Measurements from ENCODE around the gene HOXA7.

Gene HOXA7

DNA sequence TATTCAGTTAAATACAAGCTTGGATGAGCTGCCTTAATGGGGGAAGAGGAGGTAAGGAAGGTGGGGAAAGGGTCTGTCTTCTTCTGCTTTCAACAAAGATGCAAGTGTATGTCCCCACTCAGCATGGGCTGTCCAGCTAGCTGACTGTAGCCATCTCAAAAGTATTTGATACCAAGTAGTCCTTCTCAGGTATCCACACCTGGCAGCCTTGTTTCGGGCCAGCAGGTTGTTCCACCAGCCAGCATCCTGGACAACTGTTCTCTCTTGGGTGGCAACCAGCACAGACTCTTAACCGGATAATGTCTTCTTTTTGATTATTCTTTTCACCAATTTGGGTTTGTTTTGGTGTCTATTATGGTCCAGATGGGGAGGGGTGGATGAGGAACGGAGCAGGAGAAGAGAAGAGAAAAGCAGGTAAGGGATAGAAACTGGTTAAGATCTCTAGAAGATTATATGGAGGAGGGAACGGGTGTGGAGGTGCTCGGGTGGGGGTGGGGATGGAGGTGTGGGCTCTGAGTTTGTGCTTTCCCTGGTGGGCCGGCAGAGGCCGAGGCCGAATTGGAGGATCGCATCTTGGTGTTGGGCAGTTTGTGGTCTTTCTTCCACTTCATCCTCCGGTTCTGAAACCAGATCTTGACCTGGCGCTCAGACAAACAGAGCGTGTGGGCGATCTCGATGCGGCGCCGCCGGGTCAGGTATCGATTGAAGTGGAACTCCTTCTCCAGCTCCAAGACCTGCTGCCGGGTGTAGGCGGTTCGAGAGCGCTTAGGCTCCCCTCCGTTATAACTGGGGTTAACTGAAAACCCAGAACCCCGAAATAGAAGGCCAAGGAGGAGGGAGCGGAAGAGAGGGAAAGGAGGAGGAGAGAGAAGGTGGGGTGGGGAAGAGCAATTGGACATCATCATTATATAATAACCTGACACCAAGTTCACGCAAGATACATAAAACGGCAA is 27.4 kb downstream of the HOXA7 start:
- H3K9me3 Mint-ChIP-seq, result no peaks in the 10 kb centered on the region
- H3K4me3 Mint-ChIP-seq, result no peak overlapping the region
- H3K27me3 Mint-ChIP-seq, result peaks cover 83% of the 10 kb centered on the region
- H3K36me3 Mint-ChIP-seq (ENCODE audit: low read depth), result no peaks in the 10 kb centered on the region
- no peak overlapping the region for H3K27ac Mint-ChIP-seq
- peaks cover 8% of the 10 kb centered on the region for H3K4me1 Mint-ChIP-seq (ENCODE audit: low read depth)
- DNase-seq, result no peak

DNA sequence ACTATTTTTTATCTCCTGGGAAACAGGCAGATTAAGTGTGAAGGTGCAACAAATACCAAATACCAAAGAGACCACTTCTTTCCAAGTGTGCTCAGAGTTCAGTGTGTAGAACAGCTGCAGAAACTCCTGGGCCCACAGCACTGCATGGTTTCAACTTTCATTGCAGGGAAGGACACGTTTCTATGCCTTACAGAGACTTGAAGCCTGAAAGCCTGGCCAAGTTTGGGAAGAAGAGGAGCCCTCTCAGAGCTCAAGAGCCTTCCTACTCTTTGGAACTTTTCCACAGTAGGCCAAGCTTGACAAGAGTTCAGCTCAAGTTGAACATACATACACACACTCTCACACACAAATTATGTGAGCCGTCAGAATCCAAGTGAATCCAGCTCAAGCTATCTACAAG is 28.4 kb downstream of the HOXA7 start:
- no peak for DNase-seq
- Mint-ChIP-seq H3K27me3 (peaks cover 78% of the 10 kb centered on the region), H3K27ac (no peak overlapping the region), H3K4me3 (no peak overlapping the region), H3K9me3 (no peaks in the 10 kb centered on the region), H3K36me3 (ENCODE audit: low read depth) (no peaks in the 10 kb centered on the region), H3K4me1 (ENCODE audit: low read depth) (peaks cover 3% of the 10 kb centered on the region)

DNA sequence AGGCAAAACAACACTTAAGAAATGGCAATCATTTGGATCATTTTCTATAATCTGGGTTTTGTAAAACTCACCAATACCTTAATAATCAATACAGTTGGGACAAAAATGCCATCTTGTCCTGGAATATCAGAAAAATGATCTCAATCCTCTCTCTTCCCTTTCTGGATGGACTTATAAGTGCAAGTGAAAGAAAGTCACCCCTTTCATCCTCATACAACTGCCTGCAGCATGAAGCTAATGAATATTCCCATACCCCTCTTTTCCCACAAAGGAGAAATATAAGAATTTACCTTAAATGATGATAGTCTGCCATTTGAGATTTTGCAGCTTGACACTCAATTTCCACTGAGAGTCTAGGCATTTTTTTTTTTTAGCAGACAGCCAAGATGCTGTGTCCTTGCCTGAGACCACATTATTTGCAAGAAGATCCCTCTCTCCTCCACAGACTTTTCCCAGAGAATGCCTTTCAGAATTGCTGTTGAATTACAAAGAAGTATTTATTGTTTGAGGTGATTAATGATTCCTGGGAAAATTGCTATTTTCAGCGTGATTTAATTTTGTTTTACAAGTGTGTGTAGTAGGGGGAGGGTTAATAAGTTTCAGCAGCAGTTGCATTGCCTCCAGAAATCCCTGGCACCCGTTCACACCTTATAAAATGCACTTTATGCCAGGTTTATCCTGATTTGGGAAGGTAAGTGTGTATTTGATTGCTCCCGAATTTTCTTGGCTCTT is 29.7 kb downstream of the HOXA7 start:
- peaks cover 67% of the 10 kb centered on the region for H3K27me3 Mint-ChIP-seq

GRCh38 chr7:27125986-27126394 is 30.5 kb downstream of the HOXA7 start:
- no peak overlapping the region for H3K4me3 Mint-ChIP-seq
- no peaks in the 10 kb centered on the region for H3K36me3 Mint-ChIP-seq (ENCODE audit: low read depth)
- no peak for DNase-seq
- no peak overlapping the region for H3K27ac Mint-ChIP-seq
- no peaks in the 10 kb centered on the region for H3K9me3 Mint-ChIP-seq
- H3K4me1 Mint-ChIP-seq (ENCODE audit: low read depth), result no peaks in the 10 kb centered on the region
- peaks cover 60% of the 10 kb centered on the region for H3K27me3 Mint-ChIP-seq

More for the DNA sequence above, 29.7 kb downstream of the HOXA7 start:
- Mint-ChIP-seq H3K4me3 (no peak overlapping the region), H3K36me3 (ENCODE audit: low read depth) (no peaks in the 10 kb centered on the region), H3K4me1 (ENCODE audit: low read depth) (peaks cover 3% of the 10 kb centered on the region), H3K9me3 (no peaks in the 10 kb centered on the region), H3K27ac (no peak overlapping the region)
- DNase-seq, result no peak

DNA sequence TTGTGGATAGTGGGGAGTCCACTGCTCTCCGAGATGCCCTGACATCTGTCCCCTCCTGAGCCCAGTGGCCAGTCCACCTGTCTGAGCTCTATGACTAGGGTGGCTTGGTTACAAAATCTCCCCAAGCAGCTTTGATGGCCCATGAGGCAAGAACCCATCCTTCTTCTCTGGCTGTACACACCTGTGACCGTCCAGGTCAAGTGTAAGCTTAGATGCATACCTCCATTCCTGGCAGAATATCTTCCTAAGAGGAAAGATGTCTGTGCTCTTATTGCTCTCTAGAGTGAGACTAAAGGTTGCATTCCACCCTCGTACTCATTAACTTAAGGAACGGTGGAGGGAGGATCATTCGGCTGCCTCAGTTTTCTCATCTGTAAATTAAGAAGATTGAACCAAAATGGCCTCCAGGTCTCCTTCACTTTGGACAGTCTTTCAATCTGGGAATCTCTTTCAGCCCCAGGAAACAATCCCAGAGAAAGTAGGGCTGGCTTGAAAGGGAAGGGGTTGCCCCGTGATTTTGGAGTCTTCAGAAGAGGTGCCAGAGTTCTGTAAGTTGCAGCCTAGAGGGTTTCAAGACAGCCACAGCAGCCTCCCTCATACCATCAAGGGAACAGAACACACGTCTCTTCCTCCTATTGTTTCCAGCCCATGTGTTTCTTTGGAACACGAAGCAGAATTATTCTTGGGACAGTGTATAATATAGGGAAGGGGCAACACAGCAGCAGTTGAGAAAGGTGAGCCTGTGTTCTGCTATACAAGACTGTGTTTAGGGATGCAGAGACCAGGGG is 31.4 kb downstream of the HOXA7 start:
- no peak overlapping the region for H3K27ac Mint-ChIP-seq
- no peak overlapping the region for H3K4me3 Mint-ChIP-seq
- H3K27me3 Mint-ChIP-seq, result peaks cover 59% of the 10 kb centered on the region
- no peaks in the 10 kb centered on the region for H3K36me3 Mint-ChIP-seq (ENCODE audit: low read depth)
- no peak for DNase-seq
- H3K4me1 Mint-ChIP-seq (ENCODE audit: low read depth), result no peaks in the 10 kb centered on the region
- no peaks in the 10 kb centered on the region for H3K9me3 Mint-ChIP-seq

- no peaks in the 10 kb centered on the region for H3K9me3 Mint-ChIP-seq
- H3K27me3 Mint-ChIP-seq, result peaks cover 56% of the 10 kb centered on the region
- H3K27ac Mint-ChIP-seq, result no peak overlapping the region
- no peaks in the 10 kb centered on the region for H3K36me3 Mint-ChIP-seq (ENCODE audit: low read depth)
- no peak for DNase-seq
- no peaks in the 10 kb centered on the region for H3K4me1 Mint-ChIP-seq (ENCODE audit: low read depth)
- H3K4me3 Mint-ChIP-seq, result no peak overlapping the region
Observed at GRCh38 chr7:27124096-27124901, 32.2 kb downstream of the HOXA7 start.

- no peaks in the 10 kb centered on the region for H3K36me3 Mint-ChIP-seq (ENCODE audit: low read depth)
- peaks cover 49% of the 10 kb centered on the region for H3K27me3 Mint-ChIP-seq
- H3K27ac Mint-ChIP-seq, result no peak overlapping the region
- H3K9me3 Mint-ChIP-seq, result no peaks in the 10 kb centered on the region
- no peak for DNase-seq
- no peaks in the 10 kb centered on the region for H3K4me1 Mint-ChIP-seq (ENCODE audit: low read depth)
- no peak overlapping the region for H3K4me3 Mint-ChIP-seq
Observed at GRCh38 chr7:27123477-27124053, 32.9 kb downstream of the HOXA7 start.

DNA sequence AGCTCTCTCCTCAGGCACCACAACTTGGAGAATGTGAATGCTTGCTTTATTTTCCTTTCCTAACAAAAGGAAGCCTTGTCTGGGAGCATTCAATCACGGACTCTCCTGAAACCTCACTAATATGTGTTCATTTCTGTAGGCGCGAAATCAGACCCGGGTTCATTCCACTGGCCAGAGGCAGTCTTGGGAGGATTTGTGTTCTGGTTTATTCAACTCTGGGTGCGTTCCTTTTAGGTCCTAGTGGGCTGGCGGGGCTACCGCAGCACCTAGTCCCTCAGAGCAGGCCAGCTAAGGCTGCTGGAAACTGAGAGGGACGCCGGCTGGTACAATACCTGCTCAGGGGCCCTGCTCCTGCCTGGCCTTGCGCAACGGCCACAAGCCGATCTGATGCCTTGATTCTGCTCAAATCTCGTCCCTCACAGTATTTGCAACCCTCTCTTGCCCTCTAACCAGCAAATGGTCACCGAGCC is 33.4 kb downstream of the HOXA7 start:
- Mint-ChIP-seq H3K36me3 (ENCODE audit: low read depth) (no peaks in the 10 kb centered on the region), H3K9me3 (no peaks in the 10 kb centered on the region), H3K4me1 (ENCODE audit: low read depth) (no peaks in the 10 kb centered on the region), H3K27ac (no peak overlapping the region), H3K27me3 (peaks cover 47% of the 10 kb centered on the region), H3K4me3 (no peak overlapping the region)
- DNase-seq, result no peak

- no peaks in the 10 kb centered on the region for H3K9me3 Mint-ChIP-seq
- H3K36me3 Mint-ChIP-seq (ENCODE audit: low read depth), result no peaks in the 10 kb centered on the region
- no peak for DNase-seq
- peaks cover 43% of the 10 kb centered on the region for H3K27me3 Mint-ChIP-seq
- H3K4me3 Mint-ChIP-seq, result no peak overlapping the region
- no peak overlapping the region for H3K27ac Mint-ChIP-seq
- H3K4me1 Mint-ChIP-seq (ENCODE audit: low read depth), result no peaks in the 10 kb centered on the region
Observed at GRCh38 chr7:27122077-27122910, 34.2 kb downstream of the HOXA7 start.

DNA sequence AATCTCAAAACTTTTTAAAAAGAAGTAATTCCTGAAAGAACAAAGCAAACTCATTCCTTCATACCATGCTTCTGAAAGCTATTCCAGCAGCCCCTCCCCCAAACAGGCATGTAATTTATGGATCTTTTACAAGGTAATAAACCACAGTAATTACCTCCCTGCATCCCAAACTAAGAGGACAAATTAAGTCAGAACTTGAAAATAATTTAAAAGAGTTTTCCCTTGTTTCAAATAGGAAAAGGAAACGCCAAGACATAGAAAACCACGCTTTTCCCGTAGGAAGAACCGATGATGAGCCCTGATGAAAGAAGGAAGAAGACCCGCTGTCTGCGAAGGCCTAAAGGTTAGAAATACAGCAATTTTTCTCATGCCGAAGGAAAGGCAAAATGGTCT is 34.8 kb downstream of the HOXA7 start:
- H3K9me3 Mint-ChIP-seq, result no peaks in the 10 kb centered on the region
- H3K4me3 Mint-ChIP-seq, result no peak overlapping the region
- no peaks in the 10 kb centered on the region for H3K36me3 Mint-ChIP-seq (ENCODE audit: low read depth)
- peaks cover 37% of the 10 kb centered on the region for H3K27me3 Mint-ChIP-seq
- DNase-seq, result no peak
- H3K27ac Mint-ChIP-seq, result no peak overlapping the region
- no peaks in the 10 kb centered on the region for H3K4me1 Mint-ChIP-seq (ENCODE audit: low read depth)

GRCh38 chr7:27119412-27119911 is 37.0 kb downstream of the HOXA7 start:
- H3K27ac Mint-ChIP-seq, result no peak overlapping the region
- no peaks in the 10 kb centered on the region for H3K36me3 Mint-ChIP-seq (ENCODE audit: low read depth)
- no peak overlapping the region for H3K4me3 Mint-ChIP-seq
- H3K27me3 Mint-ChIP-seq, result peaks cover 26% of the 10 kb centered on the region
- no peaks in the 10 kb centered on the region for H3K4me1 Mint-ChIP-seq (ENCODE audit: low read depth)
- no peak for DNase-seq
- H3K9me3 Mint-ChIP-seq, result no peaks in the 10 kb centered on the region

- no peak overlapping the region for H3K27ac Mint-ChIP-seq
Observed at GRCh38 chr7:27118580-27118979, 37.9 kb downstream of the HOXA7 start.

More at GRCh38 chr7:27118580-27118979, 37.9 kb downstream of the HOXA7 start:
- Mint-ChIP-seq H3K27me3 (peaks cover 21% of the 10 kb centered on the region), H3K9me3 (no peaks in the 10 kb centered on the region), H3K4me1 (ENCODE audit: low read depth) (no peaks in the 10 kb centered on the region), H3K36me3 (ENCODE audit: low read depth) (no peaks in the 10 kb centered on the region), H3K4me3 (no peak overlapping the region)
- DNase-seq, result no peak
